Measurements from ENCODE around the gene RHBDD1. TPM values are rescaled to one million over a fixed set of nuclear protein-coding genes. Genes with fewer than 3 reads are reported as not detected.

Gene RHBDD1
- polyA plus RNA-seq, 1 donor from 2014 or later: 5.4 TPM

- H2AFZ ChIP-seq (ENCODE audit: low read depth, low read length): no peak overlapping the region
- H3K27me3 ChIP-seq (ENCODE audit: insufficient read depth, low read depth, low read length): no peaks in the 10 kb centered on the region
- TF ChIP-seq POLR2AphosphoS5 (IDR thresholded peaks at IDR 0.05) (no peak), EZH2 (IDR thresholded peaks at IDR 0.05; ENCODE audit: borderline replicate concordance, insufficient read depth, low read length, poor library complexity, severe bottlenecking) (no peak), REST (IDR thresholded peaks at IDR 0.05; ENCODE audit: borderline replicate concordance) (no peak), MXI1 (conservative IDR thresholded peaks at IDR 0.05; ENCODE audit: poor library complexity, severe bottlenecking) (no peak), RAD21 (conservative IDR thresholded peaks at IDR 0.05) (no peak), TAF1 (IDR thresholded peaks at IDR 0.05; ENCODE audit: low read depth) (no peak), EP300 (conservative IDR thresholded peaks at IDR 0.05; ENCODE audit: poor library complexity, severe bottlenecking) (no peak), SMC3 (conservative IDR thresholded peaks at IDR 0.05; ENCODE audit: poor library complexity) (no peak)
- TF ChIP-seq, protein P1, sequence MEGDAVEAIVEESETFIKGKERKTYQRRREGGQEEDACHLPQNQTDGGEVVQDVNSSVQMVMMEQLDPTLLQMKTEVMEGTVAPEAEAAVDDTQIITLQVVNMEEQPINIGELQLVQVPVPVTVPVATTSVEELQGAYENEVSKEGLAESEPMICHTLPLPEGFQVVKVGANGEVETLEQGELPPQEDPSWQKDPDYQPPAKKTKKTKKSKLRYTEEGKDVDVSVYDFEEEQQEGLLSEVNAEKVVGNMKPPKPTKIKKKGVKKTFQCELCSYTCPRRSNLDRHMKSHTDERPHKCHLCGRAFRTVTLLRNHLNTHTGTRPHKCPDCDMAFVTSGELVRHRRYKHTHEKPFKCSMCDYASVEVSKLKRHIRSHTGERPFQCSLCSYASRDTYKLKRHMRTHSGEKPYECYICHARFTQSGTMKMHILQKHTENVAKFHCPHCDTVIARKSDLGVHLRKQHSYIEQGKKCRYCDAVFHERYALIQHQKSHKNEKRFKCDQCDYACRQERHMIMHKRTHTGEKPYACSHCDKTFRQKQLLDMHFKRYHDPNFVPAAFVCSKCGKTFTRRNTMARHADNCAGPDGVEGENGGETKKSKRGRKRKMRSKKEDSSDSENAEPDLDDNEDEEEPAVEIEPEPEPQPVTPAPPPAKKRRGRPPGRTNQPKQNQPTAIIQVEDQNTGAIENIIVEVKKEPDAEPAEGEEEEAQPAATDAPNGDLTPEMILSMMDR (IDR thresholded peaks at IDR 0.05; ENCODE audit: poor library complexity, severe bottlenecking): no peak
- H3K4me3 ChIP-seq (ENCODE audit: low read length): peak overlapping the region; percentile 97
- H3K79me2 ChIP-seq (replicated peaks; ENCODE audit: insufficient read depth, low read length): peaks cover 93% of the 10 kb centered on the region
- peaks cover 3% of the 10 kb centered on the region for H3F3A ChIP-seq (ENCODE audit: insufficient read depth, low read length, poor library complexity, severe bottlenecking)
- peaks cover 2% of the 10 kb centered on the region for H3K9me3 ChIP-seq (ENCODE audit: low read length)
- peak overlapping the region; percentile 96 for H3K4me2 ChIP-seq (ENCODE audit: low read length)
- no peak overlapping the region for H3K27ac ChIP-seq (ENCODE audit: low read length)
- peaks cover 12% of the 10 kb centered on the region for H3K36me3 ChIP-seq (ENCODE audit: insufficient read depth, low read length)
- H3K9me2 ChIP-seq (ENCODE audit: insufficient read depth, low read length): no peaks in the 10 kb centered on the region
- peak overlapping the region; percentile 75 for H3K9ac ChIP-seq (ENCODE audit: low read length)
- no peaks in the 10 kb centered on the region for H4K20me1 ChIP-seq (ENCODE audit: insufficient read depth)
These were observed 42.2 kb upstream of the RHBDD1 start for GRCh38 chr2:226793646-226794045.

GRCh38 chr2:226794196-226794661 lies 41.6 kb upstream of the RHBDD1 start:
- peak overlapping the region; percentile 97 for H3K4me3 ChIP-seq (ENCODE audit: low read length)
- H3F3A ChIP-seq (ENCODE audit: insufficient read depth, low read length, poor library complexity, severe bottlenecking): peaks cover 3% of the 10 kb centered on the region
- no peak overlapping the region for H3K27ac ChIP-seq (ENCODE audit: low read length)
- H4K20me1 ChIP-seq (ENCODE audit: insufficient read depth): no peaks in the 10 kb centered on the region
- peaks cover 93% of the 10 kb centered on the region for H3K79me2 ChIP-seq (replicated peaks; ENCODE audit: insufficient read depth, low read length)
- peaks cover 2% of the 10 kb centered on the region for H3K9me3 ChIP-seq (ENCODE audit: low read length)
- H3K27me3 ChIP-seq (ENCODE audit: insufficient read depth, low read depth, low read length): no peaks in the 10 kb centered on the region
- no peaks in the 10 kb centered on the region for H3K9me2 ChIP-seq (ENCODE audit: insufficient read depth, low read length)
- H3K36me3 ChIP-seq (ENCODE audit: insufficient read depth, low read length): peaks cover 12% of the 10 kb centered on the region
- peak overlapping the region; percentile 96 for H3K4me2 ChIP-seq (ENCODE audit: low read length)
- no peak overlapping the region for H2AFZ ChIP-seq (ENCODE audit: low read depth, low read length)
- TF ChIP-seq SMC3 (conservative IDR thresholded peaks at IDR 0.05; ENCODE audit: poor library complexity): no peak
- TF ChIP-seq EP300 (conservative IDR thresholded peaks at IDR 0.05; ENCODE audit: poor library complexity, severe bottlenecking): no peak
- TF ChIP-seq, protein P1 (IDR thresholded peaks at IDR 0.05; ENCODE audit: poor library complexity, severe bottlenecking): no peak
- no peak for TF ChIP-seq EZH2 (IDR thresholded peaks at IDR 0.05; ENCODE audit: borderline replicate concordance, insufficient read depth, low read length, poor library complexity, severe bottlenecking)
- H3K9ac ChIP-seq (ENCODE audit: low read length): peak overlapping the region; percentile 75
